ENCODE measurements around the gene C1orf56. TPM values are rescaled to one million over a fixed set of nuclear protein-coding genes. Genes with fewer than 3 reads are reported as not detected.

C1orf56 gene
- total and polyA plus RNA-seq, 2 of the 13 experiments (the other 11 are each of a cell fraction or from before 2014, with no cell fraction given), result 1.5 to 3.2 TPM

DNA sequence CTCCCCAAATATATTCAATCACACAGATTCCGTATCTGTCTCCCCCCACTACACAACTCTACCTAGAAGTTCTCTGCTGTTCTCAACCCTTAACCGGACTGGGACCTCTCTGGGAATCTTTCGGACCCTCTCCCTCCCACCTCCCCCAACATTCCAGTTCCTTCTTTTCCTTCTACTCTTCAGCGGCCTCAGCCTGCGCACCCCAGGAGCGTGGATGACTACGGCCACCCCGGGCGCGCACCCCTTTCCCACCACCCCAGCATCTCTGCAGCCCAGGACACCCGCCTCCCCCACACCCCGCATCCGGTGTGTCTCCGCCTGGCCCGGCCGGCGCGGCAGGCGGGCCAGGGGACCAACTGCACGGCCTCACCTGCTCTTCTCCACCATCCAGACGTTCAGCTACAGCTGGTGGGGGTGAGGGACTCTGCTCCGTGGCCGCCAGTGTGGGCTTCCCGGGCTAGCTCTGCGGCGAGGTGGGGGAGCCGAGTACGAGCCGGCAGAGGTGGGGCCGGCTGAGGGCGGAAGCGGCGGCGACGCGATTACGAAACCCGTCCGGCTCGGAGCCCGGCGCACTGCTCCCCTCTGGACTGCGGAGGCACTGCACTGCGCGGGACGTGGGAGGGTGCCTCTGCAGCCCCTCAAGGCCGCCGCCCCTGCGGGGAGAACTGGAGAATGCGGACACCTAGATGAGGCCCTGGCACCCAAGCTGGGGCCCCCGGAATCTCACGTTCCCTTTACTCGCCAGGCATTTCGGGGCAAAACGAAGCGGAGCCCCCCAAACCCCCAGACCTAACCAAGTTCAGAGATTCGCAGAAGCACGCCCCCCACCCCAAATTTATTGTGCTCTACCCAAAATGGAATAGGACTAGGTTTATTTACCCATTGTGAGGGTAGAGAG is 11.8 kb downstream of the C1orf56 start, which contains the start of gene CDC42SE1 (continued):
- TF ChIP-seq AKNA (CRISPR knock-in tag; IDR thresholded peaks at IDR 0.05; ENCODE audit: borderline replicate concordance) (no peak), CTCF (CRISPR knock-in tag; IDR thresholded peaks at IDR 0.05) (peak; percentile 89), THRA (CRISPR knock-in tag; IDR thresholded peaks at IDR 0.05; ENCODE audit: borderline replicate concordance) (peak; percentile 77), CBX5 (CRISPR knock-in tag; IDR thresholded peaks at IDR 0.05; ENCODE audit: borderline replicate concordance) (no peak; the same call in 1 of the 2 replicates), FOXK2 (IDR thresholded peaks at IDR 0.05) (no peak), ZNF501 (CRISPR knock-in tag; IDR thresholded peaks at IDR 0.05) (peak; percentile 91), RBM39 (IDR thresholded peaks at IDR 0.05; ENCODE audit: low read depth, low read length, poor library complexity, severe bottlenecking) (peak; percentile 32), SMAD9 (CRISPR knock-in tag; IDR thresholded peaks at IDR 0.05) (no peak), SUZ12 (IDR thresholded peaks at IDR 0.05; ENCODE audit: low read depth, low read length) (no peak), ZBTB38 (CRISPR knock-in tag; IDR thresholded peaks at IDR 0.05) (peak; percentile 68; the same call in 1 of the 2 replicates), ATF2 (CRISPR knock-in tag; IDR thresholded peaks at IDR 0.05) (0 out of 2 replicates have a peak, but pooled peaks have one; percentile 25), SNAPC2 (CRISPR knock-in tag; IDR thresholded peaks at IDR 0.05) (no peak), ATAD3A (CRISPR knock-in tag; IDR thresholded peaks at IDR 0.05) (no peak), CEBPB (IDR thresholded peaks at IDR 0.05; ENCODE audit: borderline replicate concordance, low read depth, low read length) (peak; percentile 95), ERF (CRISPR knock-in tag; IDR thresholded peaks at IDR 0.05) (peak; percentile 74), ZSCAN9 (CRISPR knock-in tag; IDR thresholded peaks at IDR 0.05; ENCODE audit: borderline replicate concordance) (peak; percentile 84; the same call in 1 of the 2 replicates)
- TF ChIP-seq, protein P1, sequence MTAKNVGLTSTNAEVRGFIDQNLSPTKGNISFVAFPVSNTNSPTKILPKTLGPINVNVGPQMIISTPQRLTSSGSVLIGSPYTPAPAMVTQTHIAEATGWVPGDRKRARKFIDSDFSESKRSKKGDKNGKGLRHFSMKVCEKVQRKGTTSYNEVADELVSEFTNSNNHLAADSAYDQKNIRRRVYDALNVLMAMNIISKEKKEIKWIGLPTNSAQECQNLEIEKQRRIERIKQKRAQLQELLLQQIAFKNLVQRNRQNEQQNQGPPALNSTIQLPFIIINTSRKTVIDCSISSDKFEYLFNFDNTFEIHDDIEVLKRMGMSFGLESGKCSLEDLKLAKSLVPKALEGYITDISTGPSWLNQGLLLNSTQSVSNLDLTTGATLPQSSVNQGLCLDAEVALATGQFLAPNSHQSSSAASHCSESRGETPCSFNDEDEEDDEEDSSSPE (CRISPR knock-in tag; IDR thresholded peaks at IDR 0.05), result peak; percentile 51; the same call in 1 of the 2 replicates
